ENCODE results near the gene PRDM13.

PRDM13 gene

GRCh38 chr6:99605074-99605734 lies 1.4 kb upstream of the PRDM13 start:
- no peak overlapping the region for H3K4me3 ChIP-seq (replicated peaks; ENCODE audit: insufficient read depth, low read length)
- DNase-seq (ENCODE audit: low read depth in 1 of 2, low spot score in 1 of 2) = no peak
- peaks cover 82% of the 10 kb centered on the region for H3K27me3 ChIP-seq (ENCODE audit: insufficient read depth, poor library complexity, severe bottlenecking)
- H3K27ac ChIP-seq (replicated peaks) = no peak overlapping the region
- TF ChIP-seq REST (IDR thresholded peaks at IDR 0.05; ENCODE audit: insufficient replicate concordance, low read depth) (no peak), SPI1 (IDR thresholded peaks at IDR 0.05; ENCODE audit: borderline replicate concordance, low read depth) (no peak), GABPA (IDR thresholded peaks at IDR 0.05; ENCODE audit: low read depth) (no peak), POLR2AphosphoS5 (IDR thresholded peaks at IDR 0.05; ENCODE audit: low read depth) (no peak)
- TF ChIP-seq, protein P1, sequence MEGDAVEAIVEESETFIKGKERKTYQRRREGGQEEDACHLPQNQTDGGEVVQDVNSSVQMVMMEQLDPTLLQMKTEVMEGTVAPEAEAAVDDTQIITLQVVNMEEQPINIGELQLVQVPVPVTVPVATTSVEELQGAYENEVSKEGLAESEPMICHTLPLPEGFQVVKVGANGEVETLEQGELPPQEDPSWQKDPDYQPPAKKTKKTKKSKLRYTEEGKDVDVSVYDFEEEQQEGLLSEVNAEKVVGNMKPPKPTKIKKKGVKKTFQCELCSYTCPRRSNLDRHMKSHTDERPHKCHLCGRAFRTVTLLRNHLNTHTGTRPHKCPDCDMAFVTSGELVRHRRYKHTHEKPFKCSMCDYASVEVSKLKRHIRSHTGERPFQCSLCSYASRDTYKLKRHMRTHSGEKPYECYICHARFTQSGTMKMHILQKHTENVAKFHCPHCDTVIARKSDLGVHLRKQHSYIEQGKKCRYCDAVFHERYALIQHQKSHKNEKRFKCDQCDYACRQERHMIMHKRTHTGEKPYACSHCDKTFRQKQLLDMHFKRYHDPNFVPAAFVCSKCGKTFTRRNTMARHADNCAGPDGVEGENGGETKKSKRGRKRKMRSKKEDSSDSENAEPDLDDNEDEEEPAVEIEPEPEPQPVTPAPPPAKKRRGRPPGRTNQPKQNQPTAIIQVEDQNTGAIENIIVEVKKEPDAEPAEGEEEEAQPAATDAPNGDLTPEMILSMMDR (IDR thresholded peaks at IDR 0.05; ENCODE audit: insufficient read depth, low read length) = no peak

DNA sequence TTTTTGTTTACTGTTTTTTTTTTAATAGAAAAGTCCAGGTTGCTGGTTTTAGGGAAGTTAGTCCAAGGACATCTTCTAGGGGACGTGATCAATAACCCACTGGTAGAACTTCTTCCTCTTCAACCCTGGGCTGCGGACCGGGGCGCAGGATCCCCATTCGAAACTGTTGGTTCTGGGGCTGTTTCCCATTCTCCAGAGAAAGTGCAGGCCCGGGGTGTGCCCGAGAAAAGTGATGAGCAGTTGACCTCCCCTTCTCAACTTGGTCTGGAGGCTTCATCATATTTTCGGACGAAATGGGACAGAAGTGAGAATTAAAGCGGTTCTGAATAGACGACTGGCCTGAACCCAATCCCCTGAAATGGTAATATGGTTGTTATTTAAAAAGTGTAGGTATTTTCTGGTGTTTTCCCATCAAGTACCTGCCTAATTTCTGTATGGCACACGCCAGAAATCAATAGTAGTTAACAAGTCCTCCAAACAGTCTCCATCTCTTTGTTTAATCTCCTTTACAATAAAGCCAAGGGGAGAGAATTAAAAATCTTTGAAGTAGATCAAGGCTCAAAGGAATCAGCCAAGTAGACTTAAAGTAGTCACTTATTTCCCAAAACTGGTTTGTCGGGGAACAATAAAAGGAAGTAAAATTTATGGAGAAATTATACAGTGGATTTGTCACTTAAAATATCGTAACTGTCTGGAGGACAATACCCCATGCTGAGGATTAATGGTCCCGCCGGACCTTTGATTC lies 550 bp upstream of the PRDM13 start:
- H3K27ac ChIP-seq (replicated peaks) = no peak overlapping the region
- no peak overlapping the region for H3K4me3 ChIP-seq (replicated peaks; ENCODE audit: insufficient read depth, low read length)
- TF ChIP-seq POLR2AphosphoS5 (IDR thresholded peaks at IDR 0.05; ENCODE audit: low read depth) (no peak), REST (IDR thresholded peaks at IDR 0.05; ENCODE audit: insufficient replicate concordance, low read depth) (no peak), SPI1 (IDR thresholded peaks at IDR 0.05; ENCODE audit: borderline replicate concordance, low read depth) (no peak), GABPA (IDR thresholded peaks at IDR 0.05; ENCODE audit: low read depth) (no peak)
- TF ChIP-seq, protein P1 (IDR thresholded peaks at IDR 0.05; ENCODE audit: insufficient read depth, low read length) = no peak
- DNase-seq (ENCODE audit: low read depth in 1 of 2, low spot score in 1 of 2) = no peak
- peaks cover 74% of the 10 kb centered on the region for H3K27me3 ChIP-seq (ENCODE audit: insufficient read depth, poor library complexity, severe bottlenecking)

GRCh38 chr6:99607416-99608036 lies 893 bp downstream of the PRDM13 start:
- Histone ChIP-seq H3K4me3 (replicated peaks; ENCODE audit: insufficient read depth, low read length) (no peak overlapping the region), H3K27me3 (ENCODE audit: insufficient read depth, poor library complexity, severe bottlenecking) (peaks cover 64% of the 10 kb centered on the region), H3K27ac (replicated peaks) (no peak overlapping the region)
- no peak for DNase-seq (ENCODE audit: low read depth in 1 of 2, low spot score in 1 of 2)
- TF ChIP-seq POLR2AphosphoS5 (IDR thresholded peaks at IDR 0.05; ENCODE audit: low read depth) = no peak
- TF ChIP-seq SPI1 (IDR thresholded peaks at IDR 0.05; ENCODE audit: borderline replicate concordance, low read depth) = no peak
- TF ChIP-seq GABPA (IDR thresholded peaks at IDR 0.05; ENCODE audit: low read depth) = no peak
- no peak for TF ChIP-seq REST (IDR thresholded peaks at IDR 0.05; ENCODE audit: insufficient replicate concordance, low read depth)
- TF ChIP-seq, protein P1 (IDR thresholded peaks at IDR 0.05; ENCODE audit: insufficient read depth, low read length) = no peak

Measured in HL-60 (cell line).